ENCODE data around the gene LIMS2.

Gene LIMS2

GRCh38 chr2:127658146-127658545, 17.2 kb downstream of the LIMS2 start:
- no peak for DNase-seq

DNA sequence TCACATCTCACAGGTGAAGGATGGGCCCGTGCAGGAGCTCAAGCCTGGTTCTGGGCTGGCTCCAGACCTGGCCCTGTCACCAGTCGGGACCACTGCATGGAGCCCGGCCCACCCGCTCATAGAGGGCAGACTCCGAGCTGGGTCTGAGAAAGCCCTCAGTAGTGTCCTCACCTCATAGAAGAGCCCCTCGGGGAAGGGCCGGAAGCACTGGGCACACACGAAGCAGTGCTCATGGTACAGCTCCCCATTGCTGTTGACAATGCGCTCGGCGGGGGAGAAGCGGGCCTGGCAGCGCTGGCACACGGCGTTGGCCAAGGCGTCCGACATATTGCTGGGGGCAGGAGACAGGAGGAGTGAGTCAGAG, 18.1 kb downstream of the LIMS2 start:
- no peak for DNase-seq

- DNase-seq, result no peak
These were observed 18.6 kb downstream of the LIMS2 start for GRCh38 chr2:127656569-127657231.

DNA sequence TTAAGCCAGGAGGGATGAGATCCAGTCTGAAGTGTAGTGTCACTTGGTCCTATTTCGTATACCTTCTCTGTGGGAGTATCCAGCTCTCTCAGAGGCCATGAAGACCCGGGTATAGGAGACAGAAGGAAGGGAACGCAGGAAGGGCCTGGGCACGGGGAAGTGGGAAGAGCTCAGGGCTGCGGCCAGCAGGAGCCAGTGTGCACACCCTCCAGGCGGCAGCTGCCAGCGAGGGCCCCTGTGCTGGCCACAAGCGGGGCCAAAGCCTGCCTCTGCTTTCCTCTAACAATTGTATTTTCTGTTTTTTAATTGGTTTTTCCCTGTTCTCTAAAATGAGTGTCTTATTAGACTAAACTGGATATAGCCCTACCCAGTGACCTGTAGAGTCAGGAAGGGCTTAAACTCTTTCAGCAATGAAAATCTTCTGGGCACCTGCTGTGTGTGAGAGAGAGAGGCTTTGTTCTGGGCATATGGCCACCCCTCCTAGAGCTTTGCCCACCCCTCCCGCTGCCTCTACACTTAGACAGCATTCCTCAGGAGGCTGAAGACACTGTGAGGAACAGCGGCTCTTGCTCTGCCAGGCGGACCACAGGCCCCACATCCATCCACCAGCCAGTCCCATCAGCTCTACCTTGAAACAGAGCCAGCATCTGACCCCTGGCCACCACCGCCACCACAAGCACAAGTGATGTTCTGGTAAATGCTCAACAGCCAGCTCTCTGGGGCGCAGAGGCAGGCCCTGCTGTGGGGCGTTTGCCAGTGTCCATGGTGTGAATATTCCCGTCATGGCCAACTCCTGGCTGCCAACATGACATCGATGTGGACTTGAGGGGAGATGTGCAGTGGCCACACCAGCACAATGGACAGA, 19.9 kb downstream of the LIMS2 start:
- DNase-seq, result no peak

GRCh38 chr2:127654838-127655175, 20.5 kb downstream of the LIMS2 start:
- DNase-seq, result no peak

GRCh38 chr2:127654084-127654837, 21.1 kb downstream of the LIMS2 start:
- no peak for DNase-seq

- DNase-seq, result no peak
These were observed 21.8 kb downstream of the LIMS2 start for GRCh38 chr2:127653421-127654083.

GRCh38 chr2:127652786-127653357, 22.5 kb downstream of the LIMS2 start:
- DNase-seq, result no peak

DNA sequence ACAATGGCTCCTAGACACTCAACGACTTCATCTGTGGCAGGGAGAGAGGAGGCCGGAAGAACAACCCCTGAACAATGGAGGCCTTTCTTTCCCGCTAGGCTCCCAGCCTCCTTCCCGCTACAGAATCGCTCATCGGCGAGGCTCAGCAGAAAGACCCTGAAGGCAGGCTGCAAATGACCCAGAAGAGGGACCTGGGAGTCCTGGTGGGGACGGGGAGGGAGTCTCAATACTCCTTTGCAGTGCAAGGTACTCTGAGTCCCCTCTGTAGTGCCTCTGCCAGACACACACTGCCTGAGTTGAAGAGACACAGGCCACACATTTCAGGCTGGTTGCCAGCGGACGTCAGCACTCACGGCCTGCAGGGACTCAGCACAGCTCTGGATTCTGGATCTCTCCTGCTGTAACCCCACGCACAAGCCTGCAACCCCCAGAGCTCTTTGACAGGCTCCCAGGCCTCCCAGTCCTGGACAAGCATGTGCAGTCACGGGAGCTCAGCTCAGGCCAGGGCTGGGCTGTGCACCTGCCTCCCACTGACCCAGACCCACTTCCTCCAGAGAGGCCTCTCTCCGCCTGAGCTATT, 23.3 kb downstream of the LIMS2 start:
- DNase-seq, result no peak

- DNase-seq, result no peak
These were observed 23.9 kb downstream of the LIMS2 start for GRCh38 chr2:127651381-127651809.

GRCh38 chr2:127650785-127651380, 24.4 kb downstream of the LIMS2 start:
- no peak for DNase-seq

DNA sequence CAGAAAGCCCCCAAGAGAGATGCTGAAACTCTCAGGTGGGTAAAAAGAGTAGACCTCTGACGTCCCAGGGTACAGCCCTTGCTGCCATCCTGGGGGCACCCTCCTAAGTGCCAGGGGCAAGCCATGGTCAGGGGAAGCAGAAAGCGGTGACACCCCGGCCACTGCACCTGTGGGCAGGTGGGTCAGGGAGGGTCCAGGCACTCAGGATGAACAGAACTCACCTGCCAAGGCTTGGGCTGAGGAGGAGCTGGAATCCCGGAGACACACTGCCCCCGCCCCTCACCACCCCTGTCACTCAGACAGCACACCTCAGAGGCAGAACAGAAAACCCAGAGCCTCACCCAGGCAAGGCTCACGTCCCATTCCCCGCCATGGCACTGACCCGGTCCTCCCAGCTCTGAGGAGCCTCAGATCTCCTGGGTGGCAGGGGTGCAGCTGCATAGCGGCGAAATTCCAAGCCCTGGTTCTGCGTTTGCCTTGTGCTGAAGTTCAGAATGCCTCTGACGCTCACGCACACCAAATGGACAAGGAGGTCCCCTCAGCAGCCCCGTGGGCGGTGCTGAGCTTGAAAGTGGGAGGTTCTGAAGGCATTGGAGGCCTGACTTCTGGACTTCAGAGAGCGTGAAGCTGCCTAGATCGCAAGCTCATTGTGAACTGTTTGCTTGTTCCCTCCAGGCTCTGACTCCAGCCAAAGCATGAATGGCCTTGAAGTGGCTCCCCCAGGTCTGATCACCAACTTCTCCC, 25.1 kb downstream of the LIMS2 start:
- DNase-seq, result no peak

DNA sequence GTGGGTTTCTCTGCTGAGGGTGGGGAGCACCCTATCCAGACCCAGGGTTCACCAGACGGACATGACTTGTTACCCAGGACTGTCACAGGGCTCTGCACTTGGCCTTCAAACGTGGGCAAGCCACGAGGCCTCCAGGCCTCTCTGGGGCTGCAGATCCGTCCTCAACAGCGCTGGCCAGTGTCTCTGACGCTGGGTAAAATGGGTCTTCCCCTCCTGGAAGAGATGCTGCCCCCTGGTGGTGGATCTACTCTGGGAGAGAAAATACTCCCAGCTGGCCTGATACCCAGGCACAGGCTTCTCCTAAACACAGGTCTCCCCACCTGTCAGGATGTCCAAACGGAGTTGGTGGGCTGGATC, 25.7 kb downstream of the LIMS2 start:
- DNase-seq, result peak; percentile 94

GRCh38 chr2:127649100-127649611, 26.2 kb downstream of the LIMS2 start:
- DNase-seq, result peak; percentile 59

DNA sequence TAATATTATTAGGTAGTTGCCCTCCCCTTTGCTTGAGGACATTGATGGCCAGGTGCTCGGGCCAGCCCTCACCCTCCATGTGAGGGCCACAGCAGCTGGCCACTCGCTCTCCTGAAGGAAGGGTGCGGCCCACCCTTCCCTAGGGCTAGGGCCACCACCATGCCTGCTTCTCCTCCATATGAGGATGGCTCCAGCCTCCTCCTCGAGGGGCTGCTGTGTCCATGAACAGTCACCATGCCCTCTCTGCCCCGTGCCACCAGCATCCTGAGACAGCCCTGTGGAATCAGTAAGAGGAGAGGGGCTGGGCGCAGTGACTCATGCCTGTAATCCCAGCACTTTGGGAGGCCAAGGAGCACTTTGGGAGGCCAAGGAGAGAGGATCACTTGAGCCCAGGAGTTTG, 27.0 kb downstream of the LIMS2 start:
- DNase-seq, result no peak

DNA sequence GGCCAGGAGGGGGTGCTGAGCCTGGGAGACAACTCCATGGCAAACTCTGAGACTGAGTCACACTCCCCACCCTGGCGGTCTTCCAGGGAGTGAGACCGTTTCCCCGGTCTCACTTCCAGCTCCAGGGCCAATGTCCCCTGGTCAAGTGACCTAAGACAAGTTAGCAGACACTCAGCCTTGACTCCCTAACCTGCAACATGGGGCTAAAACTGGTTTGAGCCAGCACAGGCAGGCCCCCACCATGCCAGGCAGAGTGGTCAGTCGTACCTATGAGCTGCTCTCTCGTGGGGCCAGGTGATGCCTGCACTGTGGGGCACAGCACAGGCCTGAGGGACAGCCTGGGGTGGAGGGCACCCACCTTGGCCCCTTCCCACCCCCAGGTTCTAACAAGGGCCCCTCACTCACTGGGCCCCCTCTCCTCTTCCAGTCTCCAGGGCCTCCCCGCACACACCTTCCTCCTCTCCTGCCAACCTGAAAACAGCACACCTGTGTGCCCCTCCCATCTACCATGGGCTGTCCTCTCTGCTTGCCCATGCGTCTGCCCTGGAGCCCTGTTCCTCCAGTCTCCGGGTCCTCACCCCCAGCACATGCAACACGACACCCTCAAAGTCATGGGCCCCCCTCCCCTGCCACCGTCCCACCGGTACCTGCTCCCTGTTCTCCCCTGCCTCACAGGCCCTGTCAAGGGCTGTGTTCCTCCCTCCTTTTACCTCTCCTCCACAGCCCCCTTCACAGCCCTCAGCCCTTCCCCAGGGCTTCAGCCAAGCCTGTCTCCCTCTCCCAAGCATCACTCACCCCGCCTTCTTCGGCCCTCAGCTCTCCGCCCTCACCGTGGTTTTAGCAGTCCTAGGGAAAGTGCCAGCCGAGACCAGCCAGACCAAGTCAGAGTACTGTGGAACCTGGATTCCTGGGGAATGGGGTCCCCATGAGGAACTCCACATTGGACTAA, 27.8 kb downstream of the LIMS2 start:
- DNase-seq, result no peak

GRCh38 chr2:127646487-127647241, 28.7 kb downstream of the LIMS2 start:
- no peak for DNase-seq

GRCh38 chr2:127645395-127646291, 29.7 kb downstream of the LIMS2 start, which contains the start of gene GPR17:
TSS of gene GPR17 (plus strand) at chr2:127646153. CDS start at chr2:127650736, 4,583 bp downstream.
- no peak for DNase-seq
